IMR-90 (cell line): ENCODE data around the gene SMIM5. TPM values are rescaled to one million over a fixed set of nuclear protein-coding genes. Genes with fewer than 3 reads are reported as not detected.

Experiments used
- ATAC-seq: fragments of 200-7000 bp; cut with Tn5 transposase; 2 replicates; pipeline ENCODE4 v1.9.1; 2020; ENCODE audit warnings: low read depth, mild to moderate bottlenecking, moderate library complexity
- BruUV-seq: library from RNA; stranded (reverse); fragments of 400-500 nt; replicated peaks from 2 replicates; lab custom pipeline; 2021; lab: Mats Ljungman, UMichigan
- CTCF ChIA-PET: fragments of 300-600 bp; formaldehyde crosslinking; extraction: SDS; loops from one replicate; lab custom pipeline; 2021; ENCODE audit warnings: antibody characterized with exemption; lab: Yijun Ruan, JAX
- POLR2A ChIA-PET: fragments of 300-600 bp; sonication (Branson Sonifier 250); formaldehyde crosslinking; loops from one replicate; lab custom pipeline; 2022; ENCODE audit warnings: antibody characterized with exemption; ENCODE audit not compliant: unreplicated experiment; lab: Charles Lee
- DNase-seq: peaks from one replicate; pipeline ENCODE4 v3.0.0; 2013
- H2AFZ ChIP-seq: replicated peaks from 2 replicates; pipeline ENCODE3; 2013; ENCODE audit warnings: low read length, mild to moderate bottlenecking; ENCODE audit not compliant: poor library complexity
- H2AK5ac ChIP-seq: 2 replicates; pipeline ENCODE4 v1.6.1; 2013; ENCODE audit warnings: low read depth, low read length, inconsistent platforms
- H2AK9ac ChIP-seq: replicated peaks from 2 replicates; pipeline ENCODE3; 2013; ENCODE audit warnings: mild to moderate bottlenecking, low read depth, low read length, moderate library complexity; ENCODE audit not compliant: poor library complexity
- H2BK120ac ChIP-seq: 2 replicates; pipeline ENCODE4 v1.6.1; 2013; ENCODE audit warnings: low read depth, low read length, inconsistent platforms
- H2BK15ac ChIP-seq: 3 replicates; pipeline ENCODE4 v1.6.1; 2013; ENCODE audit warnings: low read depth, low read length, inconsistent platforms
- H2BK20ac ChIP-seq: 2 replicates; pipeline ENCODE4 v1.6.1; 2013; ENCODE audit warnings: low read depth, mild to moderate bottlenecking, inconsistent platforms, low read length, moderate library complexity
- H2BK5ac ChIP-seq: 2 replicates; pipeline ENCODE4 v1.6.1; 2013; ENCODE audit warnings: mild to moderate bottlenecking, low read depth, low read length, inconsistent platforms; ENCODE audit not compliant: poor library complexity, severe bottlenecking
- H3K14ac ChIP-seq: replicated peaks from 2 replicates; pipeline ENCODE4 v1.6.1; 2013; ENCODE audit warnings: low read depth, low read length, inconsistent platforms
- H3K18ac ChIP-seq: 2 replicates; pipeline ENCODE4 v1.6.1; 2013; ENCODE audit warnings: low read depth, low read length, control low read depth
- H3K23ac ChIP-seq: 2 replicates; pipeline ENCODE4 v1.6.1; 2013; ENCODE audit warnings: low read depth, low read length, inconsistent platforms
- H3K27ac ChIP-seq: 2 replicates; pipeline ENCODE4 v1.5.1; 2013; ENCODE audit warnings: mild to moderate bottlenecking, control low read depth, low read length; ENCODE audit not compliant: insufficient read depth
- H3K27me3 ChIP-seq: 2 replicates; pipeline ENCODE4 v1.6.1; 2013; ENCODE audit warnings: low read length; ENCODE audit not compliant: control insufficient read depth, insufficient read depth
- H3K36me3 ChIP-seq: 2 replicates; pipeline ENCODE4 v1.6.1; 2013; ENCODE audit warnings: low read length, mixed read lengths; ENCODE audit not compliant: control insufficient read depth, insufficient read depth
- H3K4ac ChIP-seq: 2 replicates; pipeline ENCODE4 v1.6.1; 2013; ENCODE audit warnings: low read depth, low read length, inconsistent platforms
- H3K4me1 ChIP-seq: 2 replicates; pipeline ENCODE4 v1.6.1; 2013; ENCODE audit warnings: low read length, mixed read lengths; ENCODE audit not compliant: control insufficient read depth, insufficient read depth
- H3K4me2 ChIP-seq: 2 replicates; pipeline ENCODE4 v1.6.1; 2013; ENCODE audit warnings: low read depth, mild to moderate bottlenecking, control low read depth, low read length, moderate library complexity
- H3K4me3 ChIP-seq: 2 replicates; pipeline ENCODE4 v1.5.1; 2013; ENCODE audit warnings: low read depth, mild to moderate bottlenecking, control low read depth, low read length, moderate library complexity; ENCODE audit not compliant: insufficient read depth
- H3K56ac ChIP-seq: 2 replicates; pipeline ENCODE4 v1.6.1; 2013; ENCODE audit warnings: low read length, inconsistent platforms; ENCODE audit not compliant: insufficient read depth; ENCODE audit errors: extremely low read depth
- H3K79me1 ChIP-seq, 2 experiments: 2 replicates each; pipeline ENCODE4 v1.6.1; 2013; ENCODE audit warnings: low read length in 2 of 2, inconsistent platforms in 1 of 2, low read depth in 1 of 2
- H3K9ac ChIP-seq: 2 replicates; pipeline ENCODE4 v1.6.1; 2013; ENCODE audit warnings: low read depth, low read length, control low read depth
- H3K9me1 ChIP-seq: 2 replicates; pipeline ENCODE4 v1.6.1; 2013; ENCODE audit warnings: low read length, inconsistent platforms; ENCODE audit not compliant: insufficient read depth
- H3K9me3 ChIP-seq: 2 replicates; pipeline ENCODE4 v1.6.1; 2013; ENCODE audit warnings: low read length; ENCODE audit not compliant: control insufficient read depth, insufficient read depth
- H4K20me1 ChIP-seq: 2 replicates; pipeline ENCODE4 v1.6.1; 2013; ENCODE audit warnings: low read length, inconsistent platforms; ENCODE audit not compliant: insufficient read depth
- H4K5ac ChIP-seq: 2 replicates; pipeline ENCODE4 v1.6.1; 2013; ENCODE audit warnings: mild to moderate bottlenecking, low read depth, low read length, control low read depth
- H4K8ac ChIP-seq, 2 experiments: 2 replicates each; pipeline ENCODE4 v1.6.1; 2013; ENCODE audit warnings: low read depth in 2 of 2, low read length in 2 of 2, control low read depth in 1 of 2, inconsistent platforms in 1 of 2
- H4K91ac ChIP-seq: 2 replicates; pipeline ENCODE4 v1.6.1; 2013; ENCODE audit warnings: low read depth, low read length, inconsistent platforms; ENCODE audit not compliant: insufficient read depth
- BHLHE40 ChIP-seq: fragments of 150-350 bp; IDR thresholded peaks from 2 replicates; pipeline ENCODE4 v1.6.1; 2016; ENCODE audit warnings: mild to moderate bottlenecking, low read depth, low read length
- CEBPB ChIP-seq: IDR thresholded peaks from 2 replicates; pipeline ENCODE4 v1.6.1; 2012; ENCODE audit warnings: low read depth, low read length, improper control_type of control experiment
- MAZ ChIP-seq: IDR thresholded peaks from 2 replicates; pipeline ENCODE4 v1.6.1; 2012; ENCODE audit warnings: low read depth, mild to moderate bottlenecking, low read length, improper control_type of control experiment, moderate library complexity, borderline replicate concordance
- MXI1 ChIP-seq: IDR thresholded peaks from 2 replicates; pipeline ENCODE4 v1.6.1; 2012; ENCODE audit warnings: low read depth, mild to moderate bottlenecking, low read length, moderate library complexity, borderline replicate concordance
- WGBS, 2 experiments: methylation state at CpG; one replicate each; pipeline versions ENCODE4 v1.1.5 to v1.1.7; 2013; ENCODE audit warnings: missing lambda C conversion rate in 2 of 2; ENCODE audit not compliant: insufficient read length in 1 of 2; ENCODE audit errors: extremely low coverage in 2 of 2; 5-methylcytosine and 5-hydroxymethylcytosine counted together
- dilution Hi-C: fragments of 300-500 bp; cut with HindIII; formaldehyde crosslinking; loops from one replicate; pipeline ENCODE4 v1.14.3; 2018; ENCODE audit warnings: low sequenced_read_pairs; ENCODE audit not compliant: unreplicated experiment
- in situ Hi-C: fragments of 300-500 bp; cut with MboI; formaldehyde crosslinking; loops from 3 replicates; pipeline ENCODE4 v1.14.3; 2019; ENCODE audit warnings: low sequenced_read_pairs, inconsistent platforms, mixed read lengths
- intact Hi-C: fragments of 100-400 bp; cut with micrococcal nuclease; formaldehyde crosslinking; loops from 2 replicates; pipeline ENCODE4 v1.10.0; 2022
- polyA plus RNA-seq, 3 experiments: library from polyadenylated mRNA; depleted of rRNA; stranded (reverse); fragments of >200 nt; gene quantifications; 2 replicates each; pipeline ENCODE4 v1.2.3, GENCODE V29; 2012; ENCODE audit warnings: low replicate concordance in 1 of 3
- total RNA-seq: library from RNA; depleted of rRNA; stranded (reverse); fragments of >200 nt; gene quantifications from 2 replicates; pipeline ENCODE4 v1.2.3, GENCODE V29; 2012

SMIM5 gene
- total and polyA plus RNA-seq, 2 of the 4 experiments (the other 2 are of a cell fraction): not detected

GRCh38 chr17:75624021-75624420 is 9.2 kb upstream of the SMIM5 start:
- ChIA-PET CTCF (interaction anchor here (0.5 to 1.5 kb wide), 3 partner anchors 9 to 129 kb away, joined by 3 to 5 read pairs (median 4); partner anchors contain the start of gene SMIM5), POLR2A (no interaction called here)
- Histone ChIP-seq H3K14ac (no peak overlapping the region), H2AK9ac (no peak overlapping the region), H4K5ac (no peak overlapping the region), H4K8ac (no peak overlapping the region), H3K4me3 (no peak overlapping the region), H2AFZ (no peak overlapping the region), H3K18ac (no peak overlapping the region), H2BK20ac (no peak overlapping the region), H2AK5ac (no peak overlapping the region), H3K27ac (no peak overlapping the region), H3K9me3 (no peaks in the 10 kb centered on the region), H3K4me2 (no peak overlapping the region), H3K23ac (no peak overlapping the region), H3K79me1 (no peaks in the 10 kb centered on the region), H4K91ac (no peak overlapping the region), H2BK120ac (no peak overlapping the region), H3K9me1 (no peaks in the 10 kb centered on the region), H3K9ac (no peak overlapping the region), H3K4me1 (peaks cover 5% of the 10 kb centered on the region; the same call in 1 of the 2 replicates), H4K20me1 (no peaks in the 10 kb centered on the region; the same call in 1 of the 2 replicates), H2BK15ac (no peak overlapping the region), H3K56ac (no peak overlapping the region), H3K27me3 (peaks cover 6% of the 10 kb centered on the region; the same call in 1 of the 2 replicates), H3K4ac (no peak overlapping the region), H3K36me3 (no peaks in the 10 kb centered on the region; the same call in 1 of the 2 replicates), H2BK5ac (no peak overlapping the region)
- WGBS, 2 experiments: 74% methylated on average over 4 of the region's 12 CpGs; no CpG with 5 or more reads in 1 of the 2 experiments
- BruUV-seq: no TSS peak
- in situ Hi-C loops (no loop called here), intact Hi-C loops (no loop called here), dilution Hi-C loops (no loop called here)
- DNase-seq (no peak), ATAC-seq (no peak)
- TF ChIP-seq MXI1 (no peak), MAZ (no peak), BHLHE40 (no peak), CEBPB (no peak)
